HFF-Myc (cell line): ENCODE data around the gene PRELID1.

Experiments
- DNase-seq: peaks from one replicate; pipeline ENCODE4 v3.0.0-alpha.2; 2011; ENCODE audit warnings: low read depth; ENCODE audit errors: extremely low read depth
- H3K4me3 ChIP-seq: replicated peaks from 2 replicates; pipeline ENCODE4 v1.5.1; 2011; ENCODE audit warnings: low read depth, mild to moderate bottlenecking, control low read depth, low read length
- CTCF ChIP-seq: IDR thresholded peaks from 2 replicates; pipeline ENCODE4 v1.5.1; 2012; ENCODE audit warnings: mild to moderate bottlenecking, low read depth, low read length, control low read depth; ENCODE audit errors: missing control alignments

PRELID1 gene

GRCh38 chr5:177290816-177291596, 12.6 kb upstream of the PRELID1 start:
- no peak overlapping the region for H3K4me3 ChIP-seq
- no peak for TF ChIP-seq CTCF

GRCh38 chr5:177291735-177292134, 11.9 kb upstream of the PRELID1 start:
- no peak for TF ChIP-seq CTCF
- no peak overlapping the region for H3K4me3 ChIP-seq
- no peak for DNase-seq

More at GRCh38 chr5:177290816-177291596, 12.6 kb upstream of the PRELID1 start:
- no peak for DNase-seq

- DNase-seq = no peak
- H3K4me3 ChIP-seq = no peak overlapping the region
- no peak for TF ChIP-seq CTCF
Measured at GRCh38 chr5:177293819-177294581, 9.6 kb upstream of the PRELID1 start.

GRCh38 chr5:177294632-177295031, 9.0 kb upstream of the PRELID1 start:
- no peak overlapping the region for H3K4me3 ChIP-seq
- DNase-seq = no peak
- no peak for TF ChIP-seq CTCF

- H3K4me3 ChIP-seq = no peak overlapping the region
- no peak for DNase-seq
- no peak for TF ChIP-seq CTCF
Measured at GRCh38 chr5:177295924-177296323, 7.7 kb upstream of the PRELID1 start.

GRCh38 chr5:177296581-177296980, 7.0 kb upstream of the PRELID1 start:
- no peak overlapping the region for H3K4me3 ChIP-seq
- DNase-seq = no peak
- no peak for TF ChIP-seq CTCF
